ENCODE results near the gene CXCL17. TPM values are rescaled to one million over a fixed set of nuclear protein-coding genes. Genes with fewer than 3 reads are reported as not detected.

The CXCL17 gene
- total and polyA plus RNA-seq, 7 donors, result 0.05 to 0.11 TPM; not detected in 5

DNA sequence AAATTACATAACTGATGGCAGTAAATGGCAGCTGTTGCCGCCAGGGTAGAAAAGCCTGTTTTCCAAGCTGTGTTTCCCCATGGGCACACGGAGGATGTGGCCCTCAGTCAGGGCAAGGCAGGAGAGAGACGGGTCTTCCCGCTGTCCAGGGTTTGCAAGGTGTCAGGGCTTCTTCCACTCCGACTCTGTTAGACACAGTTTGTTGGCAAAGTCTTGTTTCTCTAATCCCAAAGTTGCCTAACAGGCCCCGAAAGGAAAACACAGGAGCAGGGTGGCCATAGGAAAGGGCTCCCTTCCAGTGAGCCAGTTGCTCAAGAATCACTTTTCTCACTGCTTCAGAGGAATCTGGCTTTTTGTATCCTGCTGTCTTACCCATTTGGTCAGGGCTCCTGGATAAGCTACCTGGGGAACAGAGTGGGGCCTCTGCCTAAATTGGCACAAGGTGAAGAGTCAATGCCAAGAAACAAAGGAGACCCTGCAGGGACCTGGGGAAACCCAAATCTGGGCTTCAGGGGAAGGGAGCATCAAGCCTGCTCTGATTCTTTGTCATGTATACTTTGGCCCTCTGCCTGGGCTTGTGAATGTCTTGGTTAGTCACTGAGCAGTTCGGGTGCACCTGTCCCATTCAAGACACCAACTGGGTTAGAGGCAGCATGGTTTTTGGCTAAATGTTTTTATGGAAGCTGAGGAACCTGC, 29.0 kb upstream of the CXCL17 start:
- Histone ChIP-seq H3K4me1 (no peaks in the 10 kb centered on the region), H3K27ac (no peak overlapping the region), H3K9me3 (no peaks in the 10 kb centered on the region), H3K4me3 (no peak overlapping the region), H3K27me3 (ENCODE audit: insufficient read depth in 3 of 3, low read length in 2 of 3) (peaks cover 0 to 13% (median 2%) of the 10 kb centered on the region in 3 donors), H3K36me3 (ENCODE audit: insufficient read depth in 1 of 2, low read depth in 1 of 2) (no peaks in the 10 kb centered on the region)
- WGBS, 3 donors, result 37 to 46% (median 45%) methylated on average over 7 of the region's 7 CpGs
- TF ChIP-seq, protein P1, sequence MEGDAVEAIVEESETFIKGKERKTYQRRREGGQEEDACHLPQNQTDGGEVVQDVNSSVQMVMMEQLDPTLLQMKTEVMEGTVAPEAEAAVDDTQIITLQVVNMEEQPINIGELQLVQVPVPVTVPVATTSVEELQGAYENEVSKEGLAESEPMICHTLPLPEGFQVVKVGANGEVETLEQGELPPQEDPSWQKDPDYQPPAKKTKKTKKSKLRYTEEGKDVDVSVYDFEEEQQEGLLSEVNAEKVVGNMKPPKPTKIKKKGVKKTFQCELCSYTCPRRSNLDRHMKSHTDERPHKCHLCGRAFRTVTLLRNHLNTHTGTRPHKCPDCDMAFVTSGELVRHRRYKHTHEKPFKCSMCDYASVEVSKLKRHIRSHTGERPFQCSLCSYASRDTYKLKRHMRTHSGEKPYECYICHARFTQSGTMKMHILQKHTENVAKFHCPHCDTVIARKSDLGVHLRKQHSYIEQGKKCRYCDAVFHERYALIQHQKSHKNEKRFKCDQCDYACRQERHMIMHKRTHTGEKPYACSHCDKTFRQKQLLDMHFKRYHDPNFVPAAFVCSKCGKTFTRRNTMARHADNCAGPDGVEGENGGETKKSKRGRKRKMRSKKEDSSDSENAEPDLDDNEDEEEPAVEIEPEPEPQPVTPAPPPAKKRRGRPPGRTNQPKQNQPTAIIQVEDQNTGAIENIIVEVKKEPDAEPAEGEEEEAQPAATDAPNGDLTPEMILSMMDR (IDR thresholded peaks at IDR 0.05), result no peak
- DNase-seq (no peak), ATAC-seq (no peak)
- intact Hi-C loops (cut with DNase I), result no loop called here

DNA sequence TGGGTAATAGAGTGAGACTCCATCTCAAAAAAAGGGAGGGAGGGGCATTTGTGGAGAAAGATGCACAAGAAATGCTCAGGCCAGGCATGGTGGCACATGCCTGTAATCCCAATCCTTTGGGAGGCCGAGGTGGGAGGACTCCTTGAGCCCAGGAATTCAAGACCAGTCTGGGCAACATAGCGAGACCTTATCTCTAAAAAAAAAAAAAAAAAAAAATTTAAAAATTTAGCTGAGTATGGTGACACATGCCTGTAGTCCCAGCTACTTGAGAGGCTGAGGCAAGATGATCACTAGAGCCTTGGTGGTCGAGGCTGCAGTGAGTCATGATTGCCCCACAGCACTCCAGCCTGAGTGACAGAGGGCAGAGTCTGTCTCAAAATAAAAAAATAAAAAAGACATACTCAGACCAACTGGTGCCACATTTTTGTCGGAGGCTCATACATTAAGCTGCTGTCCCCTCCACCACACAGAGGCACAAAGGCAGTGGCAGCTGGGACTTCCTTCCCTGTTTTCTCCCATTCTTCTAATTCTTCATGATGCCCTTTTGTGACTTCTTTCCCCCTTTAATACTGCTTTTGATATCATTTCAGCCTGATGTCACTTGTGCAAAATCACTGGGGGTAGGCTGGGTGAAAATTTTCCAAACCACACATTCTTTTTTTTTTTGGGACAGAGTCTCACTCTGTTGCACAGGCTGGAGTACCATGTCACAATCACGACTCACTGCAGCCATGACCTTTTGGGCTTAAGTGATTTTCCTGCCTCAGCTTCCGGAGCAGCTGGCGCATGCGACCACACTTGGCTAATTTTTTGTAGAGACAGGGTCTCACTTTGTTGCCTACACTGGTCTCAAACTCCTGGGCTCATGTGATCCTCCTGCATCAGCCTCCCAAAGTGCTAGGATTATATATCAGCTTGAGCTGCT, 26.8 kb upstream of the CXCL17 start:
- DNase-seq (peak in 1 of 2 donors; percentile 18), ATAC-seq (no peak)
- H3K4me1 ChIP-seq, result no peaks in the 10 kb centered on the region
- no peaks in the 10 kb centered on the region for H3K36me3 ChIP-seq (ENCODE audit: insufficient read depth in 1 of 2, low read depth in 1 of 2)
- H3K27me3 ChIP-seq (ENCODE audit: insufficient read depth in 3 of 3, low read length in 2 of 3), result peaks cover 0 to 13% (median 2%) of the 10 kb centered on the region in 3 donors
- 34 to 40% (median 39%) methylated on average over 8 of the region's 8 CpGs for WGBS, 3 donors
- H3K27ac ChIP-seq, result no peak overlapping the region
- TF ChIP-seq, protein P1 (IDR thresholded peaks at IDR 0.05), result no peak
- no peak overlapping the region for H3K4me3 ChIP-seq
- intact Hi-C loops (cut with DNase I), result no loop called here
- no peaks in the 10 kb centered on the region for H3K9me3 ChIP-seq

DNA sequence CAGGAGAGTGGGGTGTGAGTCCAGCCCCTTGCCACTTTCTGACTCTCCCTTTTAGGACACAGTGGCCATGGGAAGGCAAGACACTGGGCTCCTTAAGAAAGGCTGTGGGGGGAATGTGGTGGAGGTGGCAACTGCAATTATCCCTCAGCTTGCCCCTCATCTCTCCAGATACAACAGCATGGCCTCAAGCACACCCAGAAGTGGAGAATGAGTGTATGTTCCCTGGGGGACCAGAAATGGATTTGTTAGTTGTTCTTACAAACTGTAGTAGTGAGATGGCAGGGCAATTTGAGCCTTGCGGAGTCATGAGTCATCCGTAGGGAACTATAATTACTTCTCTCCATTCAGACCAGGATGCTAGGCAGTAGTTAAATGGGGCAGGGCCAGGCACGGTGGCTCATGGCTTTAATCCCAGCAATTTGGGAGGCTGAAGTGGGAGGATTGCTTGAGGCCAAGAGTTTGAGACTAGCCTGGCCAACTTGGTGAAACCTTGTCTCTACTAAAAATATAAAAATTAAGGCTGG, 25.6 kb upstream of the CXCL17 start:
- Histone ChIP-seq H3K27ac (no peak overlapping the region), H3K4me1 (no peaks in the 10 kb centered on the region), H3K9me3 (no peaks in the 10 kb centered on the region), H3K27me3 (ENCODE audit: insufficient read depth in 3 of 3, low read length in 2 of 3) (peaks cover 0 to 13% (median 2%) of the 10 kb centered on the region in 3 donors), H3K4me3 (no peak overlapping the region), H3K36me3 (ENCODE audit: insufficient read depth in 1 of 2, low read depth in 1 of 2) (no peaks in the 10 kb centered on the region)
- TF ChIP-seq, protein P1 (IDR thresholded peaks at IDR 0.05), result no peak
- DNase-seq (no peak), ATAC-seq (no peak)
- intact Hi-C loops (cut with DNase I), result no loop called here
- WGBS, 3 donors, result 39 to 45% (median 40%) methylated on average over 3 of the region's 3 CpGs

DNA sequence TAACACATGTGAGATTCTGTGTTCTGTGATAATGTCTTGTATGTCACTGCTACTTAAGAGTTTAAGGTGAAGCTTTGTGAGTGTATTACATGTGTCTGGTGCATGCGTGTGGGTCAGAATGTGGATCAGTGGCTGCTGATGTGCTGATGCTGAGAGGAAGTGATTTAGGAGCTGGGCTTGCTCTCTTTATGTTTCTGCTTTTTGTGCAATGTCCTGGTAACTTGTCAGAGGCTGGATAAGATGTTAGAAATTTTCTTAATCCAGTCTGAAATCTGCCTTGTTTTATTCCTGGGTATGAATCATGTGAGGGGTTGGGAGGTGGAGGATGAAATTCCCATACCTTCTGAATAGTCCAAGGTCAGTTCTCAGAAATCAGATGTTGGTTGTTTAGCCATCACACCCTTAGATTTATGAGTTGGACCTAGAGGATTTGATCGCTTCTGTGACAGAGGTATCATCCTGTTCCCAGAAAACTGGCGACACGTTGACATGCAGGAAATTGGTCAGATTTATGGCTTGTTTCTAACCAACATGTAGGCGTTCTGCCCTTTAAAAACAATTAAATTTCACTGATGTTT, 24.5 kb upstream of the CXCL17 start:
- Histone ChIP-seq H3K27ac (no peak overlapping the region), H3K4me3 (no peak overlapping the region), H3K27me3 (ENCODE audit: insufficient read depth in 3 of 3, low read length in 2 of 3) (peaks cover 0 to 8% (median 0%) of the 10 kb centered on the region in 3 donors), H3K9me3 (no peaks in the 10 kb centered on the region), H3K36me3 (ENCODE audit: insufficient read depth in 1 of 2, low read depth in 1 of 2) (no peaks in the 10 kb centered on the region), H3K4me1 (no peaks in the 10 kb centered on the region)
- ATAC-seq (no peak), DNase-seq (no peak)
- WGBS, 3 donors, result 36 to 45% (median 39%) methylated on average over 5 of the region's 5 CpGs
- TF ChIP-seq, protein P1 (IDR thresholded peaks at IDR 0.05), result no peak
- intact Hi-C loops (cut with DNase I), result no loop called here

All from psoas muscle (tissue), 8 donors.